Measurements from ENCODE around the gene MGAT5. TPM values are rescaled to one million over a fixed set of nuclear protein-coding genes. Genes with fewer than 3 reads are reported as not detected.

Gene MGAT5
- total RNA-seq, 1 donor from 2014 or later, result 58.8 TPM

DNA sequence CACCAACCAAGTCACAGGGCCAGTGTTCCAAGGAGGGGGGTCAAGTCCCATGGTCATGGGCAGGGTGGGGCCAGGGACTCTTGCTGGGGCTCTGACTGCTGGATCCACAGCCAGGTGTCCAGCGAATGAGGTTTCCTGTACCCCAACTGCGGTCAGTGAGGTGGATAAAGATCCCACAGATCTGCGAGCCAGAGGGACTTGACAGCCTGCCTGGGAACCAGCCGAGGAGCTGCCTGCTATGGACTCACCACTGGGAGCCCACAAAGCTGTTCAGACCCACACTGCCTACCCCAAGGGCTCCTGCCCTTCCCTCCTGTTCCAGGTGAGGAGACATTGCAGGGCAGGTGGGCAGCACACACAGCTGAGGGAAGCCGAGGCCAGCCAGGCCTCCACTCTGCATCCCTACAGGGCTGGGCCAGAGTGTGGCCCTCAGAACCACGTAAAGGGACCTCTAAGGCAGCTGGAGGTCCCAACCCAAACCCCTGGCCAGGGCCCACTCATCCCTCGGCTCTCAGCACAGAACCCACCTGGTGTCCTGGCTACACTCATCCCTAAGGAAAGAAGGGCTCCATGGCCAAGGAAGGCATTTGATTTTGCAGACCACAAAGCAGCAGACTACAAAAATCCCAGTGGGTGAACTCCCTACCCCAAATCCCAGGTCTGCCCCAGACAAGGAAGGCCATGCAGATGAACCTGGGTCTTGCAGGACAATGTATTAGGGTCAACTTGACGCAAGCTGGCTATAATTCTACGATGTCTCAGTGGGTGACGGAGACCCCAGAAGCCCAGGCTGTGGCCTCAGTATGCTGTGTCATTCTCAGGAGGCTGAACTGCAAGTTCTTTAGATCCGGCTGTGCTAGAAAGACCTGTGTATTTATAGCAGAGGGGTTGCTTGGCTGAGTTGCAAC is 209.2 kb downstream of the MGAT5 start:
- TF ChIP-seq CTCF (IDR thresholded peaks at IDR 0.05; ENCODE audit: partially characterized antibody, unreplicated experiment), result no peak
- Mint-ChIP-seq H3K36me3 (ENCODE audit: unreplicated experiment) (no peaks in the 10 kb centered on the region), H3K4me1 (ENCODE audit: low read depth, unreplicated experiment) (peaks cover 37% of the 10 kb centered on the region), H3K9me3 (ENCODE audit: unreplicated experiment) (peaks cover 12% of the 10 kb centered on the region), H3K27me3 (ENCODE audit: unreplicated experiment) (peaks cover 26% of the 10 kb centered on the region), H3K27ac (ENCODE audit: unreplicated experiment) (no peak overlapping the region), H3K4me3 (ENCODE audit: unreplicated experiment) (no peak overlapping the region)
- no peak for DNase-seq

DNA sequence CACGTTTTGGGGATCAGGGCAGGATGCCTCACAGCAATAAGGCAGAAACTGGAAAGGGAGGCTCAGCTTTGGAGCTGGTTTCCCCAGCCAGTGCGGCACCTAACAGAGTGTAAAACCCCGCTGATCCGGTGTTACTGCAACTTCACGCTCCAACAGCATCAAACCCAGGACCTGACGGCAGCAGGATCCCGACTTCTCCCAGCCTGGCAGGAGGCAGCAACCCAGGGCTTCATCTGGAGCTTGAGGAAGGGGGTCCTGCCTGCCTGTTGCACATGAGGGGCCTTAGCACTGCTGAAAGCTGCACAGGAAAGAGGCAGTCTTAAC is 209.8 kb downstream of the MGAT5 start:
- DNase-seq, result no peak
- Mint-ChIP-seq H3K27me3 (ENCODE audit: unreplicated experiment) (peaks cover 26% of the 10 kb centered on the region), H3K27ac (ENCODE audit: unreplicated experiment) (no peak overlapping the region), H3K9me3 (ENCODE audit: unreplicated experiment) (peaks cover 12% of the 10 kb centered on the region), H3K4me1 (ENCODE audit: low read depth, unreplicated experiment) (peaks cover 37% of the 10 kb centered on the region), H3K4me3 (ENCODE audit: unreplicated experiment) (no peak overlapping the region), H3K36me3 (ENCODE audit: unreplicated experiment) (no peaks in the 10 kb centered on the region)
- no peak for TF ChIP-seq CTCF (IDR thresholded peaks at IDR 0.05; ENCODE audit: partially characterized antibody, unreplicated experiment)

GRCh38 chr2:134465228-134466105 is 211.6 kb downstream of the MGAT5 start:
- H3K9me3 Mint-ChIP-seq (ENCODE audit: unreplicated experiment), result peaks cover 12% of the 10 kb centered on the region

GRCh38 chr2:134466141-134466540 is 212.3 kb downstream of the MGAT5 start:
- Mint-ChIP-seq H3K4me3 (ENCODE audit: unreplicated experiment) (no peak overlapping the region), H3K4me1 (ENCODE audit: low read depth, unreplicated experiment) (peaks cover 30% of the 10 kb centered on the region), H3K27ac (ENCODE audit: unreplicated experiment) (no peak overlapping the region), H3K36me3 (ENCODE audit: unreplicated experiment) (no peaks in the 10 kb centered on the region), H3K27me3 (ENCODE audit: unreplicated experiment) (peaks cover 12% of the 10 kb centered on the region), H3K9me3 (ENCODE audit: unreplicated experiment) (peaks cover 8% of the 10 kb centered on the region)
- TF ChIP-seq CTCF (IDR thresholded peaks at IDR 0.05; ENCODE audit: partially characterized antibody, unreplicated experiment), result peak; percentile 49
- DNase-seq, result peak; percentile 46

More at GRCh38 chr2:134465228-134466105, 211.6 kb downstream of the MGAT5 start:
- Mint-ChIP-seq H3K27ac (ENCODE audit: unreplicated experiment) (no peak overlapping the region), H3K27me3 (ENCODE audit: unreplicated experiment) (peaks cover 17% of the 10 kb centered on the region), H3K36me3 (ENCODE audit: unreplicated experiment) (no peaks in the 10 kb centered on the region), H3K4me1 (ENCODE audit: low read depth, unreplicated experiment) (peaks cover 36% of the 10 kb centered on the region), H3K4me3 (ENCODE audit: unreplicated experiment) (no peak overlapping the region)
- TF ChIP-seq CTCF (IDR thresholded peaks at IDR 0.05; ENCODE audit: partially characterized antibody, unreplicated experiment), result no peak
- no peak for DNase-seq

Measured in glutamatergic neuron (in vitro differentiated cells).